ENCODE measurements around the gene C1QL4. TPM values are rescaled to one million over a fixed set of nuclear protein-coding genes. Genes with fewer than 3 reads are reported as not detected.
A peak's percentile ranks its signal among the peaks of the same experiment; 100 is the strongest.

C1QL4 gene
- total RNA-seq, 2 donors from 2014 or later = not detected

DNA sequence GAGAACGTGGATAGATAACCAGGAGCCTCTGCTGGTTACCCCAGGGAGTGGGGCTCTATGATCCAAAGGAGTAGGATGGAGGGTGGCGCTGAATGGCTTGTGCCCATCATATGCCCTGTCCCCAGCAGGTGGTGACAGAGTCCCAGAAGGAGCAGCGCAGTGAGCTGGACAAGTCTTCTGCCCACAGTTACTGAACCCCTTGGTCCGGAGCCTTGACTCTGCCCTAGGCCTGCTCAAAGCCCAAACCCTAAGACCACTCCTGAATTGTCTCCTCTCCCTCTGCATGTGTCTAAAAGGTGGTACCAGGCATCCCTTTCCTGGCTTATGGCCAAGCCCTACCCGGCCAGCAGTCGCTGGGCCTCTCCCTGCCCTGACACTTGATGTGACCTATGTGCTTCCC, 38.8 kb downstream of the C1QL4 start:
- Histone ChIP-seq H3K27me3 (peaks cover 47% of the 10 kb centered on the region), H3K9me3 (no peaks in the 10 kb centered on the region), H3K36me3 (no peaks in the 10 kb centered on the region), H3K27ac (no peak overlapping the region), H3K4me3 (no peak overlapping the region), H3K9ac (ENCODE audit: low read depth in 2 of 2, low read length in 2 of 2) (no peak overlapping the region), H3K4me1 (peaks cover 12% of the 10 kb centered on the region)
- TF ChIP-seq, protein P1, sequence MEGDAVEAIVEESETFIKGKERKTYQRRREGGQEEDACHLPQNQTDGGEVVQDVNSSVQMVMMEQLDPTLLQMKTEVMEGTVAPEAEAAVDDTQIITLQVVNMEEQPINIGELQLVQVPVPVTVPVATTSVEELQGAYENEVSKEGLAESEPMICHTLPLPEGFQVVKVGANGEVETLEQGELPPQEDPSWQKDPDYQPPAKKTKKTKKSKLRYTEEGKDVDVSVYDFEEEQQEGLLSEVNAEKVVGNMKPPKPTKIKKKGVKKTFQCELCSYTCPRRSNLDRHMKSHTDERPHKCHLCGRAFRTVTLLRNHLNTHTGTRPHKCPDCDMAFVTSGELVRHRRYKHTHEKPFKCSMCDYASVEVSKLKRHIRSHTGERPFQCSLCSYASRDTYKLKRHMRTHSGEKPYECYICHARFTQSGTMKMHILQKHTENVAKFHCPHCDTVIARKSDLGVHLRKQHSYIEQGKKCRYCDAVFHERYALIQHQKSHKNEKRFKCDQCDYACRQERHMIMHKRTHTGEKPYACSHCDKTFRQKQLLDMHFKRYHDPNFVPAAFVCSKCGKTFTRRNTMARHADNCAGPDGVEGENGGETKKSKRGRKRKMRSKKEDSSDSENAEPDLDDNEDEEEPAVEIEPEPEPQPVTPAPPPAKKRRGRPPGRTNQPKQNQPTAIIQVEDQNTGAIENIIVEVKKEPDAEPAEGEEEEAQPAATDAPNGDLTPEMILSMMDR (IDR thresholded peaks at IDR 0.05) = peak; percentile 12
- intact Hi-C loops (cut with DNase I) = no loop called here
- no peak for DNase-seq

DNA sequence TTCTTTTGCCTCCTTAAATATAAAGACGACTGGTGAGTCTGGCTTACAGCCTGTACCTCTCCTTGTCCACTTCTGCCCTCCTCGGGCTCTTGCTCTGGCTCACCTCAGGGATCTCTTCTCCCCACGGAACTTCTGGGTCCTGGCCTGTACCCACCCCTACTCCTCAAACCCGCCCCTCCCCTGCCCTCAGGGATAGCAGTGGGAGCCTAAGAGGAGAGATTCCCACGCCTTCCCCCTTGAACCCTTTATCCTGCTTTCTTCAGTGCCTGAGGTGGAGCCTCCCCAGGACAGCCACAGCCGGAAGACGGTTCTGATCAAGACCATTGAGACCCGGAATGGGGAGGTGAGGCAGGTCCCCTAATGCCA, 39.3 kb downstream of the C1QL4 start:
- no peaks in the 10 kb centered on the region for H3K36me3 ChIP-seq
- H3K27me3 ChIP-seq = peaks cover 47% of the 10 kb centered on the region
- no peak overlapping the region for H3K27ac ChIP-seq
- H3K9me3 ChIP-seq = no peaks in the 10 kb centered on the region
- no peak for DNase-seq
- H3K4me3 ChIP-seq = no peak overlapping the region
- intact Hi-C loops (cut with DNase I) = no loop called here
- H3K4me1 ChIP-seq = peaks cover 12% of the 10 kb centered on the region
- H3K9ac ChIP-seq (ENCODE audit: low read depth in 2 of 2, low read length in 2 of 2) = no peak overlapping the region
- TF ChIP-seq, protein P1 (IDR thresholded peaks at IDR 0.05) = no peak

DNA sequence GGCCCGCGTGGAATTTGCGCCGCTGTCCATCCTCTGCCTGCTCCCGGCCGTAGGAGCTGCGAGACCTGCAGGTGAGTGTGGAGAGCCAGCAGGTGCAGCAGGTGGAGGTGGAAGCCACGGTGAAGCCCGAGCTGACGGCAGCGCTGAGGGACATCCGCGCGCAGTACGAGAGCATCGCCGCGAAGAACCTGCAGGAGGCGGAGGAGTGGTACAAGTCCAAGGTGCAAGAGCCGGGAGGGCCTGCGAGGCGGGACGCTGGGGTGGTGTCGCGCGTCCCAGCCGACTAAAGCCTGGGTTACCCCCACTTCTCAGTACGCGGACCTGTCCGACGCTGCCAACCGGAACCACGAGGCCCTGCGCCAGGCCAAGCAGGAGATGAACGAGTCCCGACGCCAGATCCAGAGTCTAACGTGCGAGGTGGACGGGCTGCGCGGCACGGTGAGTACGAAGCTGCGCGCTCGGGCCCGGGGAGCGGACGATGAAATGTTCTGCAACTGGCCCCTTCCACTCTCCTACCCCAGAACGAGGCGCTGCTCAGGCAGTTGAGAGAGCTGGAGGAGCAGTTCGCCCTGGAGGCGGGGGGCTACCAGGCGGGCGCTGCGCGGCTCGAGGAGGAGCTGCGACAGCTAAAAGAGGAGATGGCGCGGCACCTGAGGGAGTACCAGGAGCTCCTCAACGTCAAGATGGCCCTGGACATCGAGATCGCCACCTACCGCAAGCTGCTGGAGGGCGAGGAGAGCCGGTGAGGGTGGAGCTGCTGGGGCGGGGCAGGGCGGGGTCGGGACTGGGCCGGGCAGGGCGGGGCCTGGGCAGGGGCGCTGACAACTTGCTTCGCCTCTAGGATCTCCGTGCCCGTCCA, 39.9 kb downstream of the C1QL4 start:
- peak; percentile 72 for DNase-seq
- TF ChIP-seq, protein P1 (IDR thresholded peaks at IDR 0.05) = peak; percentile 6
- H3K9me3 ChIP-seq = no peaks in the 10 kb centered on the region
- peak overlapping the region; percentile 0 for H3K4me3 ChIP-seq
- no peaks in the 10 kb centered on the region for H3K36me3 ChIP-seq
- H3K9ac ChIP-seq (ENCODE audit: low read depth in 2 of 2, low read length in 2 of 2) = peak overlapping the region; percentile 31 to 34
- H3K27me3 ChIP-seq = peaks cover 47% of the 10 kb centered on the region
- peaks cover 12% of the 10 kb centered on the region for H3K4me1 ChIP-seq
- H3K27ac ChIP-seq = no peak overlapping the region
- intact Hi-C loops (cut with DNase I) = no loop called here

DNA sequence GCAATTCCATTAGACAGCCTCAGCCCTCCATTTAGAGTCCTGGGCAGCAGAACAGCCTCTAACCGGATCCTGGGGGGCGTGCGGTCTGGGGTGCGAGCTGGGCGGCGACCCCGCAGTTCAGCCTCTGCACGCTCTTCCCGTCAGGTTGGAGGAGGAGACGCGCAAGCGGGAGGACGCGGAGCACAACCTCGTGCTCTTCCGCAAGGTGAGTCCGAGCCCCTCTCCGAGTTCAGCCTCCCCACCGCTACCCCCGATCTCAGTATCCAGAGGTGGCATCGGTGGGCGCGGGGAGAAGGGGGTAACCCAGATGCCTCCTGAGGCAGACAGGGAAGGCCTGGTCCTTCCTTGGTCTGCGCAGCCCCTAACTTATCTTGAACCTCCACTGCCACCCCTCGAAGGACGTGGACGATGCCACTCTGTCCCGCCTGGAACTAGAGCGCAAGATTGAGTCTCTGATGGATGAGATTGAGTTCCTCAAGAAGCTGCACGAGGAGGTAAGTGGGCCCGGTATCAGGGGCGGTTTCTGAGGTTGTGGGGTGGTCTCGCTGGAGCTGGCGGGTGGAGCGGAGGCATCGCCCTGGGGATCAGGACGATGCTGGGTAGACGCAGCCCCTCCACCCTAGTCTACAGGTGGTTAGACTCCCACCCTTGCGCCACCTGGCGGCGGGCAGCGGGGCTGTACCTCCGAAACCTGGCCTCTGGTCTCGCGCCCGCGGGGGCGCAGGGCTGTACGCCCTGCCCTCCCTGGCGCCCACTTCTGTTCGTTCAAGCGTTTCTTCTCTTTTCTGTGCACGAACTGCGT, 40.8 kb downstream of the C1QL4 start:
- TF ChIP-seq, protein P1 (IDR thresholded peaks at IDR 0.05) = peak; percentile 79
- Histone ChIP-seq H3K4me3 (peak overlapping the region; percentile 0), H3K4me1 (peaks cover 12% of the 10 kb centered on the region)

DNA sequence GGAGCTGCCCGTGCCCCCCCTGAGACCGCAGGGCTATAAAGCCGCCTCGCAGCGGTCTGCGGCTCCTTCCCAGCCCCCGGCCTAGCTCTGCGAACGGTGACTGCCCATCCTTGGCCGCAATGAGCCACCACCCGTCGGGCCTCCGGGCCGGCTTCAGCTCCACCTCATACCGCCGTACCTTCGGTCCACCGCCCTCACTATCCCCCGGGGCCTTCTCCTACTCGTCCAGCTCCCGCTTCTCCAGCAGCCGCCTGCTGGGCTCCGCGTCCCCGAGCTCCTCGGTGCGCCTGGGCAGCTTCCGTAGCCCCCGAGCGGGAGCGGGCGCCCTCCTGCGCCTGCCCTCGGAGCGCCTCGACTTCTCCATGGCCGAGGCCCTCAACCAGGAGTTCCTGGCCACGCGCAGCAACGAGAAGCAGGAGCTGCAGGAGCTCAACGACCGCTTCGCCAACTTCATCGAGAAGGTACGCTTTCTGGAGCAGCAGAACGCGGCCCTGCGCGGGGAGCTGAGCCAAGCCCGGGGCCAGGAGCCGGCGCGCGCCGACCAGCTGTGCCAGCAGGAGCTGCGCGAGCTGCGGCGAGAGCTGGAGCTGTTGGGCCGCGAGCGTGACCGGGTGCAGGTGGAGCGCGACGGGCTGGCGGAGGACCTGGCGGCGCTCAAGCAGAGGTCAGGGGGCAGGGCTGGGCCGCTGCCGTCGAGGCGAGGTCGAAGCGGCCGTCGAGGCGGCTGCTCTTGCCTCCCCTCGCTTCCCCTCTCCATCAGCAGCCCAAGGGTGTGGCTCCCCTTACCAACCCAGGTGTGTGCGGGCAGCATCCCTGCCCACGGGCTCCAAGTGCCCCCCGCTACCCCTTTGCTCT, 41.7 kb downstream of the C1QL4 start, which contains the start of gene PRPH:
PRPH (plus strand) TSS at position 66 of the 855 bp plus-strand sequence; CDS start at position 120, 54 bp downstream.
- H3K4me3 ChIP-seq = no peak within 1 kb of the TSS
- TF ChIP-seq, protein P1 (IDR thresholded peaks at IDR 0.05) = no peak
- DNase-seq = no peak
- peak within 1 kb of the TSS in 1 of 2 donors; percentile 24 for H3K9ac ChIP-seq (ENCODE audit: low read depth in 2 of 2, low read length in 2 of 2)
- H3K9me3 ChIP-seq = no peaks in the 10 kb centered on the region
- H3K27me3 ChIP-seq = peaks cover 47% of the 10 kb centered on the region
- H3K4me1 ChIP-seq = peaks cover 12% of the 10 kb centered on the region
- H3K36me3 ChIP-seq = no peaks in the 10 kb centered on the region
- intact Hi-C loops (cut with DNase I) = no loop called here
- H3K27ac ChIP-seq = no peak within 1 kb of the TSS

More for the DNA sequence above, 40.8 kb downstream of the C1QL4 start:
- H3K27me3 ChIP-seq = peaks cover 47% of the 10 kb centered on the region
- H3K36me3 ChIP-seq = no peaks in the 10 kb centered on the region
- intact Hi-C loops (cut with DNase I) = no loop called here
- H3K9ac ChIP-seq (ENCODE audit: low read depth in 2 of 2, low read length in 2 of 2) = no peak overlapping the region
- peak; percentile 73 for DNase-seq
- no peak overlapping the region for H3K27ac ChIP-seq
- no peaks in the 10 kb centered on the region for H3K9me3 ChIP-seq

Measured in colonic mucosa (tissue), 4 donors.